ENCODE data around the gene ASMTL.

DNA sequence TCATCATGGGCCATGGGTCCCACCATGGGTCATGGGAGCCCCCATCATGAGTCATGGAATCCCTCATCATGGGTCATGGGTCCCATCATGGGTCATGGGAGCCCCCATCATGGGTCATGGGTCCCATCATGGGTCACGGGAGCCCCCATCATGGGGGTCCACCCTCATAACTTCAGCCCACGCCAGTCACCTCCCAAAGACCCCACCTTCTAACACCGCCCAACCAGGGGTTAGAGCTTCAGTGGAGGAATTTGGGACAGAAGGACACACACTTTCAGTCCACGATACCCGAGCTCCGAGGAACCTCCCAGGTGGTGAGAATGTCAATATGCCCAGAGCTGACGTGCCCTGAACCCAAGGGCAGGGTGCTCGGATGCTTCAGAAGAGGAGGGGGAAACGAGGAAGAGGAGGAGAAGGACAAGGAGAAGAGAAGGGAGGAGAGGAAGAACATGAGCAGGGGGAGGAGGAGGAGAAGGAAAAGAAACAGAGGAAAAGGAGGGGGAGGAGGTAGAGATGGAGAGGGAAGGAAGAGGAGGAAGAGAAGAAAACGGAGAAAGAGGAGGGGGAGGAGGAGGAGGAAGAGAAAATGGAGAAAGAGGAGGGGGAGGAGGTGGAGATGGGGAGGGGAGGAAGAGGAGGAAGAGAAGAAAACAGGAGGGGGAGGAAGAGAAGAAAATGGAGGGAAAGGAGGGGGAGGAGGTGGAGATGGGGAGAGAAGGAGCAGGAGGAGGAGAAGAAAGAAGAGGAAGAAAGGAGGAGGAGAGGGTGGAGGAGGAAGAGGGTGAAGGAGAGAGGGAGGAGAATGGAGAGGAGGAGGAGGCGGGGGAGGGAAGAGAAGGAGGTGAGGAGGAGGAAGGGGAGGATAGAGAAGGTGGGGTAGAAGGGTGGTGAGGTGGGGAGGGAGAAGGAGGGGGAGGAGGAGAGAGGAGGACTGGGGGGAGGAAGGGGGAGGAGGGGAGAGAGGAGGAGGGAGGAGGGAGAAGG lies 98.4 kb downstream of the ASMTL start:
- TF ChIP-seq, protein P1, sequence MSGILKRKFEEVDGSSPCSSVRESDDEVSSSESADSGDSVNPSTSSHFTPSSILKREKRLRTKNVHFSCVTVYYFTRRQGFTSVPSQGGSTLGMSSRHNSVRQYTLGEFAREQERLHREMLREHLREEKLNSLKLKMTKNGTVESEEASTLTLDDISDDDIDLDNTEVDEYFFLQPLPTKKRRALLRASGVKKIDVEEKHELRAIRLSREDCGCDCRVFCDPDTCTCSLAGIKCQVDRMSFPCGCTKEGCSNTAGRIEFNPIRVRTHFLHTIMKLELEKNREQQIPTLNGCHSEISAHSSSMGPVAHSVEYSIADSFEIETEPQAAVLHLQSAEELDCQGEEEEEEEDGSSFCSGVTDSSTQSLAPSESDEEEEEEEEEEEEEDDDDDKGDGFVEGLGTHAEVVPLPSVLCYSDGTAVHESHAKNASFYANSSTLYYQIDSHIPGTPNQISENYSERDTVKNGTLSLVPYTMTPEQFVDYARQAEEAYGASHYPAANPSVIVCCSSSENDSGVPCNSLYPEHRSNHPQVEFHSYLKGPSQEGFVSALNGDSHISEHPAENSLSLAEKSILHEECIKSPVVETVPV (CRISPR knock-in tag; IDR thresholded peaks at IDR 0.05), result no peak
- no peak for TF ChIP-seq CSDC2 (CRISPR knock-in tag; IDR thresholded peaks at IDR 0.05)
- TF ChIP-seq, protein P2, sequence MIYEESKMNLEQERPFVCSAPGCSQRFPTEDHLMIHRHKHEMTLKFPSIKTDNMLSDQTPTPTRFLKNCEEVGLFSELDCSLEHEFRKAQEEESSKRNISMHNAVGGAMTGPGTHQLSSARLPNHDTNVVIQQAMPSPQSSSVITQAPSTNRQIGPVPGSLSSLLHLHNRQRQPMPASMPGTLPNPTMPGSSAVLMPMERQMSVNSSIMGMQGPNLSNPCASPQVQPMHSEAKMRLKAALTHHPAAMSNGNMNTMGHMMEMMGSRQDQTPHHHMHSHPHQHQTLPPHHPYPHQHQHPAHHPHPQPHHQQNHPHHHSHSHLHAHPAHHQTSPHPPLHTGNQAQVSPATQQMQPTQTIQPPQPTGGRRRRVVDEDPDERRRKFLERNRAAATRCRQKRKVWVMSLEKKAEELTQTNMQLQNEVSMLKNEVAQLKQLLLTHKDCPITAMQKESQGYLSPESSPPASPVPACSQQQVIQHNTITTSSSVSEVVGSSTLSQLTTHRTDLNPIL (CRISPR knock-in tag; IDR thresholded peaks at IDR 0.05; ENCODE audit: low read depth), result no peak
- TF ChIP-seq ARNTL (CRISPR knock-in tag; IDR thresholded peaks at IDR 0.05; ENCODE audit: borderline replicate concordance, low read depth), result no peak
- TF ChIP-seq GLIS3 (CRISPR knock-in tag; IDR thresholded peaks at IDR 0.05), result no peak
- TF ChIP-seq PPARA (CRISPR knock-in tag; IDR thresholded peaks at IDR 0.05; ENCODE audit: borderline replicate concordance), result no peak
- no peak for TF ChIP-seq ZFP3 (CRISPR knock-in tag; IDR thresholded peaks at IDR 0.05)
- no peak for TF ChIP-seq TCF4 (CRISPR knock-in tag; IDR thresholded peaks at IDR 0.05; ENCODE audit: borderline replicate concordance)
- TF ChIP-seq, protein P3, sequence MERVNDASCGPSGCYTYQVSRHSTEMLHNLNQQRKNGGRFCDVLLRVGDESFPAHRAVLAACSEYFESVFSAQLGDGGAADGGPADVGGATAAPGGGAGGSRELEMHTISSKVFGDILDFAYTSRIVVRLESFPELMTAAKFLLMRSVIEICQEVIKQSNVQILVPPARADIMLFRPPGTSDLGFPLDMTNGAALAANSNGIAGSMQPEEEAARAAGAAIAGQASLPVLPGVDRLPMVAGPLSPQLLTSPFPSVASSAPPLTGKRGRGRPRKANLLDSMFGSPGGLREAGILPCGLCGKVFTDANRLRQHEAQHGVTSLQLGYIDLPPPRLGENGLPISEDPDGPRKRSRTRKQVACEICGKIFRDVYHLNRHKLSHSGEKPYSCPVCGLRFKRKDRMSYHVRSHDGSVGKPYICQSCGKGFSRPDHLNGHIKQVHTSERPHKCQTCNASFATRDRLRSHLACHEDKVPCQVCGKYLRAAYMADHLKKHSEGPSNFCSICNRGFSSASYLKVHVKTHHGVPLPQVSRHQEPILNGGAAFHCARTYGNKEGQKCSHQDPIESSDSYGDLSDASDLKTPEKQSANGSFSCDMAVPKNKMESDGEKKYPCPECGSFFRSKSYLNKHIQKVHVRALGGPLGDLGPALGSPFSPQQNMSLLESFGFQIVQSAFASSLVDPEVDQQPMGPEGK (CRISPR knock-in tag; IDR thresholded peaks at IDR 0.05; ENCODE audit: borderline replicate concordance), result no peak
- TF ChIP-seq ESRRG (CRISPR knock-in tag; IDR thresholded peaks at IDR 0.05), result no peak
- TF ChIP-seq, protein P4, sequence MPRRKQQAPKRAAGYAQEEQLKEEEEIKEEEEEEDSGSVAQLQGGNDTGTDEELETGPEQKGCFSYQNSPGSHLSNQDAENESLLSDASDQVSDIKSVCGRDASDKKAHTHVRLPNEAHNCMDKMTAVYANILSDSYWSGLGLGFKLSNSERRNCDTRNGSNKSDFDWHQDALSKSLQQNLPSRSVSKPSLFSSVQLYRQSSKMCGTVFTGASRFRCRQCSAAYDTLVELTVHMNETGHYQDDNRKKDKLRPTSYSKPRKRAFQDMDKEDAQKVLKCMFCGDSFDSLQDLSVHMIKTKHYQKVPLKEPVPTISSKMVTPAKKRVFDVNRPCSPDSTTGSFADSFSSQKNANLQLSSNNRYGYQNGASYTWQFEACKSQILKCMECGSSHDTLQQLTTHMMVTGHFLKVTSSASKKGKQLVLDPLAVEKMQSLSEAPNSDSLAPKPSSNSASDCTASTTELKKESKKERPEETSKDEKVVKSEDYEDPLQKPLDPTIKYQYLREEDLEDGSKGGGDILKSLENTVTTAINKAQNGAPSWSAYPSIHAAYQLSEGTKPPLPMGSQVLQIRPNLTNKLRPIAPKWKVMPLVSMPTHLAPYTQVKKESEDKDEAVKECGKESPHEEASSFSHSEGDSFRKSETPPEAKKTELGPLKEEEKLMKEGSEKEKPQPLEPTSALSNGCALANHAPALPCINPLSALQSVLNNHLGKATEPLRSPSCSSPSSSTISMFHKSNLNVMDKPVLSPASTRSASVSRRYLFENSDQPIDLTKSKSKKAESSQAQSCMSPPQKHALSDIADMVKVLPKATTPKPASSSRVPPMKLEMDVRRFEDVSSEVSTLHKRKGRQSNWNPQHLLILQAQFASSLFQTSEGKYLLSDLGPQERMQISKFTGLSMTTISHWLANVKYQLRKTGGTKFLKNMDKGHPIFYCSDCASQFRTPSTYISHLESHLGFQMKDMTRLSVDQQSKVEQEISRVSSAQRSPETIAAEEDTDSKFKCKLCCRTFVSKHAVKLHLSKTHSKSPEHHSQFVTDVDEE (CRISPR knock-in tag; IDR thresholded peaks at IDR 0.05), result no peak
- no peak for TF ChIP-seq TOX (CRISPR knock-in tag; IDR thresholded peaks at IDR 0.05; ENCODE audit: borderline replicate concordance)
- no peak for TF ChIP-seq OSR1 (CRISPR knock-in tag; IDR thresholded peaks at IDR 0.05)
